ENCODE results near the gene APBA2.

APBA2 gene

DNA sequence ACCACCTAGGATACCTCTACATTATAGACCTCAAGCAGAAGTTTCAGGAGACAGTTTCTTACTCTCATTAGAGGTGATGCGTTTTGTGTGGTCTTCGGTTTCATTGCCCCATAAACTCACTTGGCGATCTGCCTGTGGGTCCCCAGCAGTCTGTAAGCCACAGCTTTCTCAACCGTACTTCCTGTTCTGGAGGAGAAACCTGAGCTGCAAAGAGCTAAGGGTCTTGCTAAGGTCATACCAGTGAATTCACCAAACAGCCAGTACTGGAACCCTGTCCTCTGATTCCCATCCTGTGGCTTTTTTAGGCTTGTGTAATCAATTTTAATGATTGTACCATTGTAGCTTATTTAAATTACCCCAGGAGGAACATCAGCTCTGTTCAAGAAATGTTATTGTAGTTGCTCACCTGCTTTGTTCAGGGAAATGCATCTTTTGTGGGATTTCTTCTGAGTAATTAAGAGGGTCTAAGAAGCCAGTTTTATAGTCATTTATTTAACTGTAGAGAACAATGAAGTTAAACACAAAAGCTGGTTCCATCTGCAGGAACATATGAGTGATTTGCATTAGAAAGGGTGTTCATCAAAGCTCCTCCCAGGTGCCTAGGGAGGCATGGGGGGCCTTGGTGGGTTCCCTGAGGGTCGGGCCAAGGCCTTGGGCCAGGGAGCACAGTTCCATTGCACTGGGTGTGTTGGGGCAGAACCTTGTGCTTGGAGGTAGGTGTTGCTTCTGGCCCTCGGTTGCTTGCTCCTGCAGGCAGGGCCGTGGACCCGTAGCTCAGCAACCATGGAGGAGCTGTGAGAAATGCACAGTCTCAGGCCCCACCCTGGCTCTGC lies 69.6 kb downstream of the APBA2 start:
- DNase-seq (ENCODE audit: low read depth), result peak; percentile 24
- TF ChIP-seq CTCF (IDR thresholded peaks at IDR 0.05; ENCODE audit: low read depth, low read length, missing control alignments), result no peak
- H3K4me3 ChIP-seq (ENCODE audit: low read depth, low read length), result no peak overlapping the region

GRCh38 chr15:28955993-28956421 lies 70.2 kb downstream of the APBA2 start:
- no peak overlapping the region for H3K4me3 ChIP-seq (ENCODE audit: low read depth, low read length)
- TF ChIP-seq CTCF (IDR thresholded peaks at IDR 0.05; ENCODE audit: low read depth, low read length, missing control alignments), result no peak
- no peak for DNase-seq (ENCODE audit: low read depth)

- no peak overlapping the region for H3K4me3 ChIP-seq (ENCODE audit: low read depth, low read length)
- no peak for TF ChIP-seq CTCF (IDR thresholded peaks at IDR 0.05; ENCODE audit: low read depth, low read length, missing control alignments)
- DNase-seq (ENCODE audit: low read depth), result no peak
Observed at GRCh38 chr15:28956491-28956890, 70.7 kb downstream of the APBA2 start.

DNA sequence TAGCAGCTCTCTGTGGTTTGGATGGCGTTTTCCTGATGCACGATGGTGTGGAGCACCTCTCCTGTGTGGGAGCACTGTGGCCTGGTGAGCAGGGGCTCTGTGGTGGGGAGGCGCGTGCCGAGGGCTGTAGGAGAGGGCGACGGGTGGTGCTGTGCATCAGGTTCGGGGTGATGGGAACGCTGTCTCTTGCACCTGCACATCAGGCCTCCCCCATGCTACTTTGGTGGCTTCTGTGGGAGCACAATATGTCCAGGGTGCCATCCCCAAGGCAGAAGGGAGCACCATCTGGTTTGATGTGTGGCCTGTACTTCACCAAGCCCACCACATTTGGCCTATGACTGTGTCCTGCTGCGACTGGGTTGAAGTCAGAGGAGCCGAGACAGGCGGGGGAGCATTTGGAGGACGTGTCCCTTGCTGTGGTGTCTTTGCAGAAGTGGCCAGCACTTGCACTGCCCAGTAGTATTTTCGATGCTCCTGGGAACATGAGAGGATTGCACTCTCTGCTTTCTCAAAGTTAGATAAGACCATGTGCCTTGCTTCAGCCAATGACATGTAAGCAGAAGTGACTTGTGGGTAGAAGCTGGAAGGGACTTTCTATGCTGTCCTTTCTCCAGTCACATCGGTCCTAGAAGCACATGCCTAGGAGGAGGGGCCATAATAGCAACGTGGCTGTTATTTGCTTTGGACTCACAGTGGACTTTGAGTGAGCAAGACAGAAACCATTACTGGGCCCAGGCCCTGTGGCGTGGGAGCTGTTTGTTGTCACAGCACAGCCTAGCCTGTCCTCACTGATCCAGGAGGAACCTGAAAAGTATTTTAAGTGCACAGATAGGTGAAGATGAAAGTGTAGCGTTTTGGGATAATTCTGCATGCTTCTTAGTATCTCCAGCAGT lies 72.1 kb downstream of the APBA2 start:
- TF ChIP-seq CTCF (IDR thresholded peaks at IDR 0.05; ENCODE audit: low read depth, low read length, missing control alignments), result no peak
- DNase-seq (ENCODE audit: low read depth), result no peak
- H3K4me3 ChIP-seq (ENCODE audit: low read depth, low read length), result no peak overlapping the region

DNA sequence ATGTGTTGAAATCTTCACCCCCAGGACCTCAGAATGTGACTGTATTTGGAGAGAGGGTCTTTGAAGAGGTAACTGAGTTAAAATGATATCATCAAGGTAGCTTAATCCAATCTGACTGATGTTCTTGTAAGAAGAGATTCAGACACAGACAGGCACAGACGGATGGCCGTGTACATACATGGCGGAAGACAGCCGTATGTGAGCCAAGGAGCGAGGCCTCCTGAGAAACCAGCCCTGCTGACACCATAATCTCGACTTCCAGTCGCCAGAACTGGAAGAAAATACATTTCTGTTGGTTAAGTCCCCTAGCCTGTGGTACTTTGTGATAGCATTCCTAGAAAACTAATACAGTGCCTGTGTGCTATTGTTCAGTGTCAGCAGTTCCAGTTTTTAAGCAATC lies 73.6 kb downstream of the APBA2 start:
- no peak overlapping the region for H3K4me3 ChIP-seq (ENCODE audit: low read depth, low read length)
- no peak for TF ChIP-seq CTCF (IDR thresholded peaks at IDR 0.05; ENCODE audit: low read depth, low read length, missing control alignments)
- DNase-seq (ENCODE audit: low read depth), result no peak

DNA sequence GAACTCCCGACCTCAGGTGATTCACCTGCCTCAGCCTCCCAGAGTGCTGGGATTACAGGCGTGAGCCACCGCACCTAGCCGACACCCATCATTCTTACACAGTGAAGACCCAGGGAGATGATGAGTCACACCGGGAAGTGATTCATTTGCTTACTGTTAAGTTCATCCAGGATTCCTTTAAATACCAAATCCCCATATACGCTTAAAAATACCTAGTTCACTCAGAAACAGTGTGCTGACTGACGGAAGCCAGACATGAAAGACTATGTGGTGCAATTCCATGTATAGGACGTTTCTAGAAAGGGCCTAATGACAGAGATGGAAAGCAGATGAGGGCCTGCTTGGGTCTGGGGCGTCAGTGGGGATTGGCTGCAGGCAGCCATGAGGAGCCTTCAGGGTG lies 75.2 kb downstream of the APBA2 start:
- no peak for DNase-seq (ENCODE audit: low read depth)
- H3K4me3 ChIP-seq (ENCODE audit: low read depth, low read length), result no peak overlapping the region
- no peak for TF ChIP-seq CTCF (IDR thresholded peaks at IDR 0.05; ENCODE audit: low read depth, low read length, missing control alignments)
